B cell (primary cell): ENCODE measurements around the gene RNLS. TPM values are rescaled to one million over a fixed set of nuclear protein-coding genes. Genes with fewer than 3 reads are reported as not detected.

Experiments used
- ATAC-seq: fragments of 200-7000 bp; cut with Tn5 transposase; one replicate; pipeline ENCODE4 v1.10.0; 2021; ENCODE audit warnings: low read depth, mild to moderate bottlenecking, moderate number of reproducible peaks, moderate library complexity
- CTCF ChIA-PET: fragments of 350-600 bp; sonication (Branson Sonifier 250); formaldehyde crosslinking; loops from one replicate; lab custom pipeline; 2021; ENCODE audit warnings: antibody characterized with exemption, inconsistent platforms; lab: Charles Lee
- POLR2A ChIA-PET: fragments of 350-600 bp; sonication (Branson Sonifier 250); formaldehyde crosslinking; loops from one replicate; lab custom pipeline; 2021; ENCODE audit warnings: antibody characterized with exemption; lab: Charles Lee
- DNase-seq: peaks from one replicate; pipeline ENCODE4 v3.0.0; 2013
- H2AFZ ChIP-seq: 2 replicates; pipeline ENCODE4 v1.6.1; 2012; ENCODE audit warnings: mild to moderate bottlenecking, low read depth, low read length; ENCODE audit not compliant: insufficient read depth, poor library complexity, severe bottlenecking
- H3K27ac ChIP-seq, 2 donors: 1 replicate in 1 of 2; 2 replicates in 1 of 2; pipeline ENCODE4 v1.5.1; 2012 to 2013; ENCODE audit warnings: low read length in 2 of 2, mild to moderate bottlenecking in 2 of 2, moderate library complexity in 1 of 2
- H3K27me3 ChIP-seq, 4 experiments: fragments of 200-600 bp in 1 of 4; sonication (generic) in 1 of 4; replicated peaks in 1 of 4; 1 replicate in 2 of 4; 2 replicates in 2 of 4; pipeline versions ENCODE4 v1.6.1 to v1.7.0; 2013 to 2016; ENCODE audit warnings: low read length in 3 of 4, mild to moderate bottlenecking in 2 of 4, mixed read lengths in 1 of 4, moderate library complexity in 1 of 4; ENCODE audit not compliant: insufficient read depth in 4 of 4, control insufficient read depth in 3 of 4; ENCODE audit errors: control extremely low read depth in 1 of 4
- H3K36me3 ChIP-seq, 2 experiments: replicated peaks in 1 of 2; 1 replicate in 1 of 2; 2 replicates in 1 of 2; pipeline versions ENCODE4 v1.6.1 to v1.7.1; 2013; ENCODE audit warnings: low read length in 1 of 2; ENCODE audit not compliant: insufficient read depth in 2 of 2, control insufficient read depth in 1 of 2; ENCODE audit errors: control extremely low read depth in 1 of 2, extremely low read depth in 1 of 2
- H3K4me1 ChIP-seq, 2 donors: fragments of 200-600 bp in 1 of 2; sonication (generic) in 1 of 2; 1 replicate in 1 of 2; 2 replicates in 1 of 2; pipeline versions ENCODE4 v1.5.1 to v1.6.1; 2013 to 2017; ENCODE audit warnings: low read length in 2 of 2; ENCODE audit not compliant: control insufficient read depth in 2 of 2, insufficient read depth in 2 of 2
- H3K4me2 ChIP-seq: replicated peaks from 2 replicates; pipeline ENCODE3; 2012; ENCODE audit warnings: mild to moderate bottlenecking, low read depth, low read length; ENCODE audit not compliant: poor library complexity, severe bottlenecking
- H3K4me3 ChIP-seq, 5 experiments: fragments of 200-600 bp in 1 of 5; sonication (generic) in 1 of 5; 1 replicate in 3 of 5; 2 replicates in 2 of 5; pipeline versions ENCODE4 v1.5.1 to v1.7.0; 2011 to 2016; ENCODE audit warnings: low read length in 4 of 5, mild to moderate bottlenecking in 4 of 5, low read depth in 2 of 5, control low read depth in 1 of 5, moderate library complexity in 1 of 5; ENCODE audit not compliant: insufficient read depth in 1 of 5; ENCODE audit errors: control extremely low read depth in 1 of 5, extremely low read depth in 1 of 5
- H3K79me2 ChIP-seq: fragments of 200-600 bp; sonication (generic); one replicate; pipeline ENCODE4 v1.6.0; 2016; ENCODE audit warnings: low read length; ENCODE audit not compliant: control insufficient read depth, insufficient read depth
- H3K9ac ChIP-seq: fragments of 200-600 bp; sonication (generic); 2 replicates; pipeline ENCODE4 v1.6.1; 2017; ENCODE audit warnings: mild to moderate bottlenecking, low read length, moderate library complexity
- H3K9me3 ChIP-seq, 3 donors: one replicate each; pipeline versions ENCODE4 v1.6.1 to v1.7.1; 2013; ENCODE audit warnings: low read length in 2 of 3; ENCODE audit not compliant: control insufficient read depth in 2 of 3, insufficient read depth in 1 of 3; ENCODE audit errors: control extremely low read depth in 1 of 3
- H4K20me1 ChIP-seq: 2 replicates; pipeline ENCODE4 v1.6.0; 2012; ENCODE audit warnings: mild to moderate bottlenecking, low read length; ENCODE audit not compliant: insufficient read depth, control insufficient read depth, poor library complexity, severe bottlenecking
- H3K27ac Mint-ChIP-seq: one replicate; pipeline ENCODE4 v1.8.0; 2021; ENCODE audit warnings: mixed read lengths
- H3K27me3 Mint-ChIP-seq: one replicate; pipeline ENCODE4 v1.8.0; 2021; ENCODE audit warnings: mixed read lengths
- H3K4me1 Mint-ChIP-seq: one replicate; pipeline ENCODE4 v1.8.0; 2021; ENCODE audit warnings: mixed read lengths
- H3K4me3 Mint-ChIP-seq: one replicate; pipeline ENCODE4 v1.8.0; 2021; ENCODE audit warnings: mixed read lengths
- H3K9me3 Mint-ChIP-seq: one replicate; pipeline ENCODE4 v1.8.0; 2022; ENCODE audit warnings: mixed read lengths; ENCODE audit not compliant: insufficient read depth
- CTCF ChIP-seq: fragments of 200-600 bp; IDR thresholded peaks from one replicate; pipeline ENCODE4 v1.8.0; 2022; ENCODE audit warnings: antibody characterized with exemption, mild to moderate bottlenecking
- EZH2 ChIP-seq: IDR thresholded peaks from 2 replicates; pipeline ENCODE4 v1.6.1; 2012; ENCODE audit warnings: borderline replicate concordance, low read depth, mild to moderate bottlenecking, moderate library complexity, low read length; ENCODE audit not compliant: insufficient read depth, poor library complexity, severe bottlenecking
- WGBS: methylation state at CpG from one replicate; pipeline ENCODE4 v1.1.5; 2013; ENCODE audit warnings: missing lambda C conversion rate; ENCODE audit not compliant: insufficient coverage; 5-methylcytosine and 5-hydroxymethylcytosine counted together
- intact Hi-C: fragments of 100-400 bp; cut with micrococcal nuclease; formaldehyde crosslinking; loops from one replicate; pipeline ENCODE4 v1.10.0; 2022
- polyA plus RNA-seq: library from polyadenylated mRNA; depleted of rRNA; stranded (reverse); fragments of >200 nt; gene quantifications from 2 replicates; pipeline ENCODE4 v1.2.3, GENCODE V29; 2012
- total RNA-seq, 2 donors: library from RNA; stranded (reverse); fragments of 120-200 nt in 1 of 2; gene quantifications; 1 replicate in 1 of 2; 2 replicates in 1 of 2; pipeline versions ENCODE4 v1.2.3 to v1.2.4, GENCODE V29; 2013 to 2022

The RNLS gene
- total and polyA plus RNA-seq, 2 donors (not counting 1 experiment from before 2014, with no cell fraction given): 3.5 to 7.5 TPM

GRCh38 chr10:88471899-88472298 is 111.2 kb downstream of the RNLS start:
- intact Hi-C loops: no loop called here
- H3K4me1 Mint-ChIP-seq: no peaks in the 10 kb centered on the region
- no peak overlapping the region for H3K4me3 ChIP-seq
- no peaks in the 10 kb centered on the region for H3K9me3 Mint-ChIP-seq
- ChIA-PET CTCF (no interaction called here), POLR2A (no interaction called here)
- no peaks in the 10 kb centered on the region for H4K20me1 ChIP-seq
- no peak overlapping the region for H3K4me2 ChIP-seq
- no peak overlapping the region for H3K4me3 Mint-ChIP-seq
- no peaks in the 10 kb centered on the region for H3K27me3 Mint-ChIP-seq
- no peak for TF ChIP-seq CTCF
- TF ChIP-seq EZH2: no peak
- no peaks in the 10 kb centered on the region for H3K4me1 ChIP-seq
- H3K27ac ChIP-seq: no peak overlapping the region
- H3K36me3 ChIP-seq: no peaks in the 10 kb centered on the region
- H3K9ac ChIP-seq: no peak overlapping the region
- no peak for ATAC-seq
- no peaks in the 10 kb centered on the region for H3K27me3 ChIP-seq
- H2AFZ ChIP-seq: no peak overlapping the region
- no peaks in the 10 kb centered on the region for H3K9me3 ChIP-seq
- H3K79me2 ChIP-seq: no peaks in the 10 kb centered on the region
- WGBS: no CpG with 5 or more reads among the region's 1 CpG
- no peak overlapping the region for H3K27ac Mint-ChIP-seq
- DNase-seq: no peak

GRCh38 chr10:88467835-88468485 is 115.2 kb downstream of the RNLS start:
- Histone ChIP-seq H3K27ac (no peak overlapping the region), H3K9ac (no peak overlapping the region), H2AFZ (no peak overlapping the region), H3K9me3 (no peaks in the 10 kb centered on the region), H3K4me3 (no peak overlapping the region), H3K27me3 (no peaks in the 10 kb centered on the region), H4K20me1 (no peaks in the 10 kb centered on the region), H3K4me1 (no peaks in the 10 kb centered on the region), H3K36me3 (no peaks in the 10 kb centered on the region), H3K79me2 (no peaks in the 10 kb centered on the region), H3K4me2 (no peak overlapping the region)
- 100% methylated on average over 1 of the region's 4 CpGs for WGBS
- Mint-ChIP-seq H3K27ac (no peak overlapping the region), H3K4me1 (no peaks in the 10 kb centered on the region), H3K9me3 (no peaks in the 10 kb centered on the region), H3K4me3 (no peak overlapping the region), H3K27me3 (no peaks in the 10 kb centered on the region)
- TF ChIP-seq CTCF: no peak
- TF ChIP-seq EZH2: no peak
- ChIA-PET POLR2A (no interaction called here), CTCF (no interaction called here)
- intact Hi-C loops: no loop called here
- ATAC-seq: no peak
- DNase-seq: no peak
